H1 (cell line): ENCODE measurements around the gene MECP2. TPM values are rescaled to one million over a fixed set of nuclear protein-coding genes. Genes with fewer than 3 reads are reported as not detected.

ENCODE experiments used
- CTCF ChIA-PET: fragments of 300-600 bp; sonication (Branson Sonifier 250); formaldehyde crosslinking; loops from one replicate; lab custom pipeline; 2021; ENCODE audit not compliant: partially characterized antibody; lab: Charles Lee
- POLR2A ChIA-PET: fragments of 300-600 bp; sonication (Branson Sonifier 250); formaldehyde crosslinking; loops from one replicate; lab custom pipeline; 2021; ENCODE audit warnings: inconsistent platforms; ENCODE audit not compliant: partially characterized antibody; lab: Charles Lee
- DNase-seq, 2 experiments: peaks; one replicate each; pipeline versions ENCODE4 v3.0.0 to v3.0.0-alpha.2; 2010 to 2022; ENCODE audit warnings: low spot score in 2 of 2, low read depth in 1 of 2, mixed read lengths in 1 of 2
- FAIRE-seq: peaks from 2 replicates; lab custom pipeline; 2011; peaks lifted over from hg19 to GRCh38; lab: Jason Lieb, UNC
- H2AFZ ChIP-seq: 2 replicates; pipeline ENCODE4 v1.8.1; 2012; ENCODE audit warnings: low read length, inconsistent platforms
- H2AK5ac ChIP-seq: 2 replicates; pipeline ENCODE4 v1.6.1; 2013; ENCODE audit warnings: low read depth, low read length
- H2BK120ac ChIP-seq: replicated peaks from 2 replicates; pipeline ENCODE3; 2013; ENCODE audit warnings: low read depth, low read length, inconsistent platforms
- H2BK12ac ChIP-seq: 2 replicates; pipeline ENCODE4 v1.6.1; 2013; ENCODE audit warnings: low read depth, low read length
- H2BK15ac ChIP-seq: 2 replicates; pipeline ENCODE4 v1.6.1; 2013; ENCODE audit warnings: low read length
- H2BK20ac ChIP-seq: 2 replicates; pipeline ENCODE4 v1.6.1; 2013; ENCODE audit warnings: low read length
- H2BK5ac ChIP-seq: 2 replicates; pipeline ENCODE4 v1.6.1; 2013; ENCODE audit warnings: low read depth, low read length
- H3K14ac ChIP-seq: 2 replicates; pipeline ENCODE4 v1.6.1; 2013; ENCODE audit warnings: inconsistent platforms; ENCODE audit not compliant: insufficient read length
- H3K18ac ChIP-seq: 2 replicates; pipeline ENCODE4 v1.6.1; 2013; ENCODE audit warnings: low read length; ENCODE audit errors: extremely low read depth
- H3K23ac ChIP-seq: 2 replicates; pipeline ENCODE4 v1.6.1; 2013; ENCODE audit warnings: inconsistent platforms; ENCODE audit not compliant: insufficient read length
- H3K23me2 ChIP-seq: 2 replicates; pipeline ENCODE4 v1.6.1; 2013; ENCODE audit warnings: low read depth, low read length
- H3K27ac ChIP-seq: 2 replicates; pipeline ENCODE4 v1.6.1; 2011; ENCODE audit warnings: low read depth, low read length, inconsistent platforms
- H3K27me3 ChIP-seq, 4 experiments: replicated peaks in 1 of 4; 1 replicate in 1 of 4; 2 replicates in 3 of 4; pipeline versions ENCODE4 v1.6.1 to v1.8.1; 2011 to 2013; ENCODE audit warnings: low read length in 3 of 4, mild to moderate bottlenecking in 3 of 4, inconsistent platforms in 2 of 4, mixed read lengths in 2 of 4, moderate library complexity in 1 of 4; ENCODE audit not compliant: control insufficient read depth in 3 of 4, insufficient read depth in 3 of 4; ENCODE audit errors: extremely low read depth in 1 of 4
- H3K36me3 ChIP-seq, 4 experiments: 2 replicates each; pipeline versions ENCODE4 v1.6.1 to v1.8.1; 2011 to 2013; ENCODE audit warnings: mild to moderate bottlenecking in 4 of 4, low read length in 3 of 4, moderate library complexity in 2 of 4, control low read depth in 1 of 4, inconsistent platforms in 1 of 4; ENCODE audit not compliant: insufficient read depth in 4 of 4, control insufficient read depth in 2 of 4
- H3K4ac ChIP-seq: replicated peaks from 2 replicates; pipeline ENCODE3; 2013; ENCODE audit warnings: low read length, low read depth, mixed read lengths, inconsistent platforms; ENCODE audit not compliant: insufficient read length
- H3K4me1 ChIP-seq, 4 experiments: replicated peaks in 1 of 4; 1 replicate in 1 of 4; 2 replicates in 3 of 4; pipeline versions ENCODE4 v1.6.1 to v1.8.1; 2011 to 2013; ENCODE audit warnings: low read length in 3 of 4, inconsistent platforms in 2 of 4, mixed read lengths in 1 of 4; ENCODE audit not compliant: insufficient read depth in 4 of 4, control insufficient read depth in 3 of 4
- H3K4me2 ChIP-seq, 2 experiments: 2 replicates each; pipeline versions ENCODE4 v1.6.1 to v1.8.1; 2011 to 2013; ENCODE audit warnings: low read depth in 2 of 2, low read length in 2 of 2, control low read depth in 1 of 2, inconsistent platforms in 1 of 2, mild to moderate bottlenecking in 1 of 2; ENCODE audit not compliant: insufficient read depth in 1 of 2
- H3K4me3 ChIP-seq, 4 experiments: fragments of 200-600, 300-600 bp in 1 of 4; sonication (generic), shearing (Covaris generic), sonication (Bioruptor Twin) in 1 of 4; 2 replicates each; pipeline versions ENCODE4 v1.5.1 to v1.8.1; 2011 to 2016; ENCODE audit warnings: low read length in 4 of 4, low read depth in 3 of 4, control low read depth in 2 of 4, inconsistent platforms in 2 of 4, mild to moderate bottlenecking in 2 of 4, mixed read lengths in 1 of 4, moderate library complexity in 1 of 4; ENCODE audit not compliant: insufficient read depth in 2 of 4; ENCODE audit errors: extremely low read depth in 1 of 4
- H3K56ac ChIP-seq: replicated peaks from 2 replicates; pipeline ENCODE3; 2013; ENCODE audit warnings: low read depth, mild to moderate bottlenecking, mixed read lengths, low read length, inconsistent platforms; ENCODE audit not compliant: insufficient read length
- H3K79me1 ChIP-seq: 2 replicates; pipeline ENCODE4 v1.6.1; 2013; ENCODE audit warnings: low read depth, low read length, control low read depth
- H3K79me2 ChIP-seq, 2 experiments: 2 replicates each; pipeline versions ENCODE4 v1.6.1 to v1.8.1; 2012 to 2013; ENCODE audit warnings: low read length in 2 of 2, mild to moderate bottlenecking in 2 of 2, inconsistent platforms in 1 of 2; ENCODE audit not compliant: insufficient read depth in 2 of 2, control insufficient read depth in 1 of 2
- H3K9ac ChIP-seq, 4 experiments: replicated peaks in 1 of 4; 1 replicate in 1 of 4; 2 replicates in 3 of 4; pipeline versions ENCODE4 v1.6.1 to v1.8.1; 2011 to 2013; ENCODE audit warnings: low read depth in 3 of 4, low read length in 3 of 4, control low read depth in 2 of 4, mild to moderate bottlenecking in 2 of 4, moderate library complexity in 2 of 4, inconsistent platforms in 1 of 4; ENCODE audit errors: extremely low read depth in 1 of 4
- H3K9me3 ChIP-seq, 2 experiments: 2 replicates each; pipeline versions ENCODE4 v1.6.1 to v1.8.1; 2012 to 2013; ENCODE audit warnings: mild to moderate bottlenecking in 2 of 2, moderate library complexity in 2 of 2, control low read depth in 1 of 2, inconsistent platforms in 1 of 2, low read depth in 1 of 2, low read length in 1 of 2, mixed read lengths in 1 of 2; ENCODE audit not compliant: insufficient read depth in 2 of 2
- H4K20me1 ChIP-seq, 2 experiments: replicated peaks in 1 of 2; 2 replicates each; pipeline versions ENCODE3 to v1.8.1; 2011 to 2013; ENCODE audit warnings: inconsistent platforms in 2 of 2, low read length in 2 of 2, mild to moderate bottlenecking in 1 of 2; ENCODE audit not compliant: insufficient read depth in 2 of 2, control insufficient read depth in 1 of 2
- H4K5ac ChIP-seq: 2 replicates; pipeline ENCODE4 v1.6.1; 2013; ENCODE audit warnings: low read length, low read depth, mixed read lengths, inconsistent platforms; ENCODE audit not compliant: insufficient read length
- H4K8ac ChIP-seq: 2 replicates; pipeline ENCODE4 v1.8.0; 2013; ENCODE audit warnings: mild to moderate bottlenecking, moderate library complexity, low read length, inconsistent platforms; ENCODE audit not compliant: insufficient read depth; ENCODE audit errors: extremely low read depth
- H4K91ac ChIP-seq: replicated peaks from 2 replicates; pipeline ENCODE3; 2013; ENCODE audit warnings: low read length, mixed read lengths, inconsistent platforms; ENCODE audit not compliant: insufficient read length
- CBX8 ChIP-seq: fragments of 300-800, 300-1000 bp; sonication (generic); IDR thresholded peaks from 2 replicates; pipeline ENCODE4 v1.7.1; 2016; ENCODE audit warnings: low read depth, low read length, borderline replicate concordance
- EP300 ChIP-seq, 2 experiments: IDR thresholded peaks; 1 replicate in 1 of 2; 2 replicates in 1 of 2; pipeline ENCODE4 v1.6.1; 2011 to 2012; ENCODE audit warnings: low read depth in 2 of 2, low read length in 2 of 2, mild to moderate bottlenecking in 2 of 2, borderline replicate concordance in 1 of 2, inconsistent platforms in 1 of 2, moderate library complexity in 1 of 2
- JUND ChIP-seq: IDR thresholded peaks from 2 replicates; pipeline ENCODE4 v1.6.1; 2011; ENCODE audit warnings: mild to moderate bottlenecking, improper control_type of control experiment, low read length
- PHF8 ChIP-seq: fragments of 200-600 bp; sonication (generic); conservative IDR thresholded peaks from 2 replicates; pipeline ENCODE4 v1.7.1; 2012; ENCODE audit warnings: low read depth, mild to moderate bottlenecking, inconsistent platforms, low read length, moderate library complexity
- SIN3A ChIP-seq, 2 experiments: IDR thresholded peaks in 1 of 2; conservative IDR thresholded peaks in 1 of 2; 2 replicates each; pipeline ENCODE4 v1.6.1; 2011 to 2012; ENCODE audit warnings: low read length in 2 of 2, improper control_type of control experiment in 1 of 2, low read depth in 1 of 2, mild to moderate bottlenecking in 1 of 2
- SP1 ChIP-seq: IDR thresholded peaks from 2 replicates; pipeline ENCODE4 v1.6.1; 2011; ENCODE audit warnings: low read depth, low read length
- TAF1 ChIP-seq: IDR thresholded peaks from 2 replicates; pipeline ENCODE4 v1.6.1; 2011; ENCODE audit warnings: mild to moderate bottlenecking, low read depth, low read length
- TCF12 ChIP-seq: IDR thresholded peaks from 2 replicates; pipeline ENCODE4 v1.6.1; 2011; ENCODE audit warnings: low read depth, mild to moderate bottlenecking, low read length
- TEAD4 ChIP-seq: IDR thresholded peaks from 2 replicates; pipeline ENCODE4 v1.6.1; 2012; ENCODE audit warnings: low read depth, low read length, inconsistent platforms, mixed read lengths
- YY1 ChIP-seq: IDR thresholded peaks from 2 replicates; pipeline ENCODE4 v1.6.1; 2011; ENCODE audit warnings: low read depth, mild to moderate bottlenecking, low read length
- ZNF274 ChIP-seq: IDR thresholded peaks from 2 replicates; pipeline ENCODE4 v1.7.0; 2012; ENCODE audit warnings: low read length, borderline replicate concordance; ENCODE audit errors: extremely low read depth
- WGBS, 2 experiments: shearing (Covaris generic) in 1 of 2; methylation state at CpG; one replicate each; pipeline versions ENCODE4 v1.1.6 to v1.1.7; 2013 to 2015; ENCODE audit warnings: low lambda C conversion rate in 2 of 2, mixed read lengths in 2 of 2, inconsistent platforms in 1 of 2, low coverage in 1 of 2, missing lambda C conversion rate in 1 of 2; ENCODE audit not compliant: insufficient replicate concordance in 2 of 2, insufficient coverage in 1 of 2, insufficient read length in 1 of 2; ENCODE audit errors: extremely low coverage in 1 of 2, missing lambda C conversion rate in 1 of 2; 5-methylcytosine and 5-hydroxymethylcytosine counted together
- polyA plus RNA-seq, 7 experiments: library from polyadenylated mRNA; depleted of rRNA in 3 of 7; stranded (reverse) in 5 of 7; unstranded in 2 of 7; fragments of >200 nt in 5 of 7; fragments of 200-250 nt in 2 of 7; gene quantifications; 1 replicate in 5 of 7; 2 replicates in 1 of 7; 4 replicates in 1 of 7; pipeline versions ENCODE4 v1.2.1 to v1.2.3, GENCODE V29; 2011 to 2013; ENCODE audit warnings: missing spikeins in 2 of 7, mixed read lengths in 2 of 7
- total RNA-seq: library from RNA; stranded (reverse); fragmentation: NEBNext Ultra II Directional; extraction: Animal tissue kit (Norgen Biotek cat#: 25700); gene quantifications from 2 replicates; pipeline ENCODE4 v1.2.1, GENCODE V29; 2021
- TF ChIP-seq, protein P1 (sequence below): IDR thresholded peaks from 2 replicates; pipeline ENCODE4 v1.6.1; 2012; ENCODE audit warnings: low read length, inconsistent platforms

MECP2 gene
- total and polyA plus RNA-seq, 2 of the 8 experiments (the other 6 are each of a cell fraction or from before 2014, with no cell fraction given) = 5.0 to 32.4 TPM

DNA sequence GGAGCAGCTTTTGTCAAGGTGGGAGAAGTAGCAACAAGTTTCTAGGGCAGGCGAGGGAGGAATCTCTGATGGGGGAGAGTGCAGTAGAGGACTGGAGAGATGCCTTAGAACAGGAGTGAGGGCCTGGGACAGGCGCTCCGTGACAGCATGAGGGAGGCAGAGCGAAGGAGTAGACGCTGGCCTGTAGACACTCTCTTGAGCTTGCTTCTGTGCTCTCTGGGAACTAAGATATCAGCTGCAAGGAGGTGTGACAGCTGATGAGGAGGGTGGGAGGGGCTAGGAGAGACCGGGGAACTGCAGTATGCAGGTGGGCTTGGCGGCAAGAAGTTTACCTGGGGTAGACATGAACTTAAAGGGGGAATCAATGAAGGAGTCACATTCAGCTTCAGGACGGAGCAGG, 35.7 kb downstream of the MECP2 start:
- Histone ChIP-seq H3K9ac (no peak overlapping the region), H3K36me3 (no peaks in the 10 kb centered on the region; a peak in 2 of 8 replicates), H2BK120ac (no peak overlapping the region), H3K4ac (no peak overlapping the region), H2AK5ac (no peak overlapping the region), H3K4me1 (no peaks in the 10 kb centered on the region), H3K4me3 (no peak overlapping the region), H3K9me3 (no peaks in the 10 kb centered on the region), H2BK12ac (no peak overlapping the region), H3K14ac (no peak overlapping the region), H4K91ac (no peak overlapping the region), H2BK15ac (no peak overlapping the region), H3K18ac (no peak overlapping the region), H4K5ac (no peak overlapping the region), H3K79me1 (0 out of 2 replicates have a peak, but pooled peaks cover 4% of the 10 kb centered on the region), H4K8ac (no peak overlapping the region), H3K4me2 (no peak overlapping the region), H2BK20ac (no peak overlapping the region), H2BK5ac (no peak overlapping the region), H4K20me1 (peaks cover 3 to 9% of the 10 kb centered on the region in 2 experiments), H3K56ac (no peak overlapping the region), H3K27ac (no peak overlapping the region), H3K27me3 (no peaks in the 10 kb centered on the region), H3K23me2 (no peaks in the 10 kb centered on the region), H3K79me2 (peaks cover 0 to 50% of the 10 kb centered on the region in 2 experiments; a peak in 2 of 4 replicates), H2AFZ (no peak overlapping the region), H3K23ac (no peak overlapping the region)
- DNase-seq (no peak), FAIRE-seq (no peak)
- CTCF ChIA-PET = interaction anchor here (0.6 to 1.7 kb wide), 8 partner anchors 9 to 49 kb away, joined by 3 to 8 read pairs (median 4); no protein-coding TSS in a partner anchor
- 75% methylated on average over 8 of the region's 8 CpGs; no CpG with 5 or more reads in 1 of the 2 experiments for WGBS, 2 experiments
- POLR2A ChIA-PET = interaction anchor here (0.8 to 1.1 kb wide), 2 partner anchors 14 to 48 kb away, joined by 3 read pairs; no protein-coding TSS in a partner anchor
- TF ChIP-seq TEAD4 (no peak), TAF1 (no peak), YY1 (no peak), SP1 (no peak), TCF12 (no peak), JUND (no peak), EP300 (IDR thresholded peaks at IDR 0.05; ENCODE audit: borderline replicate concordance in 1 of 2, low read depth in 2 of 2, low read length in 2 of 2) (no peak), CBX8 (no peak), PHF8 (no peak), SIN3A (conservative IDR thresholded peaks at IDR 0.05 in 1 of 2, IDR thresholded peaks at IDR 0.05 in 1 of 2; ENCODE audit: low read depth in 1 of 2, low read length in 2 of 2) (no peak), ZNF274 (no peak)
- TF ChIP-seq, protein P1, sequence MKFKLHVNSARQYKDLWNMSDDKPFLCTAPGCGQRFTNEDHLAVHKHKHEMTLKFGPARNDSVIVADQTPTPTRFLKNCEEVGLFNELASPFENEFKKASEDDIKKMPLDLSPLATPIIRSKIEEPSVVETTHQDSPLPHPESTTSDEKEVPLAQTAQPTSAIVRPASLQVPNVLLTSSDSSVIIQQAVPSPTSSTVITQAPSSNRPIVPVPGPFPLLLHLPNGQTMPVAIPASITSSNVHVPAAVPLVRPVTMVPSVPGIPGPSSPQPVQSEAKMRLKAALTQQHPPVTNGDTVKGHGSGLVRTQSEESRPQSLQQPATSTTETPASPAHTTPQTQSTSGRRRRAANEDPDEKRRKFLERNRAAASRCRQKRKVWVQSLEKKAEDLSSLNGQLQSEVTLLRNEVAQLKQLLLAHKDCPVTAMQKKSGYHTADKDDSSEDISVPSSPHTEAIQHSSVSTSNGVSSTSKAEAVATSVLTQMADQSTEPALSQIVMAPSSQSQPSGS = no peak
